CD4-positive, alpha-beta T cell treated with Interleukin-1 beta for 1 hour (primary cell): ENCODE results near the gene PLBD2.

ENCODE experiments used
- DNase-seq, 2 donors: peaks; one replicate each; pipeline ENCODE4 v3.0.0-alpha.2; 2020 to 2022

The PLBD2 gene, protein sequence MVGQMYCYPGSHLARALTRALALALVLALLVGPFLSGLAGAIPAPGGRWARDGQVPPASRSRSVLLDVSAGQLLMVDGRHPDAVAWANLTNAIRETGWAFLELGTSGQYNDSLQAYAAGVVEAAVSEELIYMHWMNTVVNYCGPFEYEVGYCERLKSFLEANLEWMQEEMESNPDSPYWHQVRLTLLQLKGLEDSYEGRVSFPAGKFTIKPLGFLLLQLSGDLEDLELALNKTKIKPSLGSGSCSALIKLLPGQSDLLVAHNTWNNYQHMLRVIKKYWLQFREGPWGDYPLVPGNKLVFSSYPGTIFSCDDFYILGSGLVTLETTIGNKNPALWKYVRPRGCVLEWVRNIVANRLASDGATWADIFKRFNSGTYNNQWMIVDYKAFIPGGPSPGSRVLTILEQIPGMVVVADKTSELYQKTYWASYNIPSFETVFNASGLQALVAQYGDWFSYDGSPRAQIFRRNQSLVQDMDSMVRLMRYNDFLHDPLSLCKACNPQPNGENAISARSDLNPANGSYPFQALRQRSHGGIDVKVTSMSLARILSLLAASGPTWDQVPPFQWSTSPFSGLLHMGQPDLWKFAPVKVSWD

GRCh38 chr12:113358381-113359132 is at the start of gene PLBD2:
PLBD2 (plus strand) TSS chr12:113358587; CDS start chr12:113358601, 14 bp downstream.
- peak; percentile 96 for DNase-seq

DNA sequence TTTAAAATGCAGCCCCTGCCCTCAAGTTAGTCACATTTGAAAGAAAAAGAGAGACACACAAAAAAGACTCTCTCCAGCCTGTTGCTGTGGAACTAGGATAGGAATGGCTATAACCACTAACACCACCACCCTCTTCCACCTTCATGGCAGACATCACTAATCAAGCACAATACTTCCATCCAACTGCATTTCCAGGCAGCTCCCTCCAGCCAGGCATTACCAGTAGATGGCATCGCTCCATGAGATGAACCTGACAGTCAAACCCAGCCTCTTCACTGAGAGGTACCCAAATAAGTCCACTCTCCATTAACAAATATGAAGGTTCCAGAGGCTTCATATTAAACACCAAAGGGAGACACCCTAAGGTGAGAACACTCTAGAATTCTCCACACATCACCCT is 47.9 kb upstream of the PLBD2 start:
- no peak for DNase-seq

GRCh38 chr12:113314121-113314529 is 44.3 kb upstream of the PLBD2 start:
- no peak for DNase-seq

- no peak for DNase-seq
Measured at GRCh38 chr12:113315358-113315757, 43.0 kb upstream of the PLBD2 start.

- DNase-seq, result no peak
Measured at GRCh38 chr12:113316155-113316554, 42.2 kb upstream of the PLBD2 start.

- no peak for DNase-seq
Measured at GRCh38 chr12:113317122-113317521, 41.3 kb upstream of the PLBD2 start.

DNA sequence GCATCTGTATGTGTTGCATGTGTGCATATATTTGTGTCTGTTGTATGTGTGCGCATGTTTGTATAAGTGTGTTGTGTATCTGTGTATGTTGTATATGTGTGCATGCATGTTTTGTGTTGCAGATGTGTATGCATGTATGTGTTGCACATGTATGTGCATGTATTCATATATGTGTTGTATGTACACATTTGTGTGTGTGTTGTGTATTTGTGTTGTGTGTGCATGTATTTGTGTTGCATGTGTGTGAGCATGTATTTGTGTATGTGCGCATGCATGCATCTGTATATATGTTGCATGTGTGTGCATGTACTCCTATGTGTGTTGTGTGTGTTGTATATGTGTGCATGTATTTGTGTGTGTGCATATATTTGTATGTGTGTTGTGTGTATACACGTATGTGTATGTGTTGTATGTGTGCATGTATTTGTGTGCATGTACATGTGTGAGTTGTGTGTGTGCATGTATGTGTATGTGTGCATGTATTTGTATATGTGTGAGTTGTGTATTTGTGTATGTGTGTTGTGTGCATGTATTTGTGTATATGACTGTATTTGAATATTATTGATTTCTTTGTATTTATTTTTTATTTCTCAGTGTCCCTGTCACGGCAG is 40.2 kb upstream of the PLBD2 start:
- DNase-seq, result no peak

DNA sequence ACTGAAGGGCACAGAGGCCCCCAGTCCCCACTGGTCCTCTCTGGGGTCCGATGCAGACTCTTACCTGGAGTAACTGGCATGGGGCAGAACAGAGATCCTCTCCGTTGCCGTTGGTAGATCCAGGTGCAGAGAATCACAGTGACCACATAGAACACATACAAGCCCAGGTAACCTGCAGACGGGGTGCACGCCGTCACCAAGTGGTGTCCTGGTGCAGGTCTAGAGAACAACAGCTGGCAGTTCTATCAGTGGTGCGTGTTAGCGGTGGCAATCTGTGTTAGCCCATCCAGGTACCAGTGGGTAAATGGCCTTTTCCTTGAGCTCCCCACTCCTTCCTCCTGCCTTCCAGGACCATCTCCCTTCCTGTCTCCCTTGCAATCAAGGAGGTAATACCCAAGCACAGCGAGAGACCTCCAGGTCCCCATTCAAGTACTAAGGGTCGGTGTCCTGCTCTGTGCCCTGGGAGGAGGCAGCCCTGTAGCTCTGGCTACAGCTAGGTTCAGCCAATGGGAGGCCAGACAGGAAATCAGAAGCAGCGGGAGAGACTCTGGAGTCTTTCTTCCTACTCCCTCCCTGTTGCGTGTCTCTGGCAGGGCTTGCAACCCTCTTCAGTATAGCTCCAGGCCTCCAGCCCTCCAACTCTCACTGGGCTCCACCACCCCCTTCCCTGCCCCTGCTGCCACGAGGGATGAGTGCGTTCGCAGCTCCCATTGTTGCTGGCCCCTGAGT is 39.3 kb upstream of the PLBD2 start:
- DNase-seq, result no peak

DNA sequence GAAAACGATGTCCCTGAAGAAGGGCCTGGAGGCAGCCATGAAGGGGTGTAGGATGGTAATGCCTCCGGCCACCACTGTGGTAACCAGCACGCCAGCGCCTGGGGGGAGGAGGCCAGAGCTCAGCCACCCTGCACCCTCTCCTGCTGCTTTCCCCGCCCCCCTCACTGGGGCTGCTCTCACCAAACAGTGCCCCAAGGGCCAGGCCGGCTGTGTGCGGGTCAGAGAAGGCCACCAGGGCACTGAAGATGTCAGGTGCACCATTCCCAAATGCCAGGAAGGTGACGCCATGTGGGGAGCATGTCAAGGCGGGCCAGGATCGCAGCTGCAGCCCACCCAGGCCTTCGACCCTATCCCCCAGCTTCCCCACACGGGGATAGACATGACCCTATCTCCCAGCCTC is 38.0 kb upstream of the PLBD2 start:
- no peak for DNase-seq

GRCh38 chr12:113322343-113322742 is 36.0 kb upstream of the PLBD2 start:
- peak in 1 of 2 donors; percentile 29 for DNase-seq

DNA sequence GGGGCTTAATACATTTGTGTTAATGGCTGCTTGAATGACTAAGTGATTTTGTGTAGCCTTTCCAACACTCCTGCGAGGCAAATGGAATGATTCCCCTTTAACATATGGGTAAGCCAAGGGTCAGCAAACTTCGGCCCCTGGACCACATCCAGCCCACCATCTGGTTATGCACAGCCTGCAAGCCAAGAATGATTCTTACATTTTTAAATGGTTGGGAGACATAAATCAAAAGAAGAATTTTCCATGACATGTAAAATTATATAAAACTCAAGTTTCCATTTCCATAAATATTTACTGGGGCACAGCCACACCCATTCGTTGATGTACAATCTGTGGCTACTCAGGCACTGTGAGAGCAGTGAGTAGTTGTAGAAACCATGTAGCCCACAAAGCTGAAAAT is 32.5 kb upstream of the PLBD2 start:
- DNase-seq, result no peak

GRCh38 chr12:113326775-113327395 is 31.5 kb upstream of the PLBD2 start:
- no peak for DNase-seq

DNA sequence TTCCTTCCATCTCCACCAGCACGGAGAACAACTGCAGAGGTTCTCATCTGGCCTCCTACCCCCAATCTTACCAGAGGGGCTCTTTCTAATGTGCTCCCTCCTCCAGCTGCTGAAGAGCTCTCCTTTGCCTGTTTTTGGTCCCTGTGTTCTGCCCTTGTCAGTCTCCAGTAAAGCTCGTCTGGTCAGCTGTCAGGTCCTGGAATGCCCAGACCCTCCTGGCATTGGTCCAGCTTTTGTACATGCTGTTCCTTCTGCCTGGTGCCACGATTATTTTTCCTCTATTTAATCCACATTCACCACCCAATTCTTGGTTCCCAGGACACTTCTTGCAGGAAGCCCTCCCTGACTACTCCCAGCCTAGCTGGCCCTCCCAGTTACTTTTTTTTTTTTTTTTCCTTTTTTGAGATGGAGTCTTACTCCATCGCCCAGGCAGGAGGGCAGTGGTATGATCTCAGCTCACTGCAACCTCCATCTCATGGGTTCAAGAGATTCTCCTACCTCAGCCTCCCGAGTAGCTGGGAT is 30.0 kb upstream of the PLBD2 start:
- no peak for DNase-seq

DNA sequence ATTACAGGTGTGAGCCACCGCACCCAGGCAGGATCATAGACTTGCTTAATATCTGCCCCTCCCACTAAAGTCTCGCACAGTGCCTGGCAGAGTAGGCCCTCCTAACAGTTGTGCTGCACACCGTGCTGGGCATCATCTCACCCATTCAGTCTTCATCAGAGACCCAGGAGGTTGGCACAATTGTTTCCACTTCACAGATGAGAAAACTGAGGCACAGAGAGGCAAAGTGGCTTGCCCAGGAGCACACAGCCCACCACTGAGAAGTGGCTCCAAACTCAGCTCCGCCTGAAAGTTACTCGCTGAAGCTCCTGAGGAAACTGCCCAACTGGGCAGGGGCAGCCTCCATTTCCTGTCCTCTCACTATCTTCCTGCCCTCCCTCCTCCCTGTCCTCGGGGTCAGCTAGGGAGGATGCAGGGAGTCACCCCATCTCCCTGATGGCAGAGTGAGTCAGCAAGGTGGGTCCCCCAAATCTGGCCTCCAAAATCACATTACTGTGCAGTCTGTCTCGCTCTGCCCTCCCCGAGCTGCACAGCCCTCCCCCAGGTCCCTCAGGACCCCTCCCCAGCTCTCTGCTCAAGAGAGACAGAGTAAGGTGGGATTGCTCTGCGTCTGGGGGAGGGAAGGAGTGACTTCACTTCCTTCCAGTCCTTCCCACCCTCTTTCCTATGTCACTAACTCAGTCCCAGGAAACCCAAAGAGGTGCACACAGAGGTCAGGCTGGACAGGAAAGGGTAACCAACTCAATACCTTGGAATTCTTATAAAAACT is 29.2 kb upstream of the PLBD2 start:
- DNase-seq, result no peak

- no peak for DNase-seq
Measured at GRCh38 chr12:113329791-113330417, 28.5 kb upstream of the PLBD2 start.

- no peak for DNase-seq
Measured at GRCh38 chr12:113330505-113330904, 27.9 kb upstream of the PLBD2 start.

GRCh38 chr12:113332688-113333417 is 25.5 kb upstream of the PLBD2 start:
- DNase-seq, result no peak

- no peak for DNase-seq
Measured at GRCh38 chr12:113333418-113333750, 25.0 kb upstream of the PLBD2 start.

GRCh38 chr12:113333877-113334785 is 24.3 kb upstream of the PLBD2 start:
- peak; percentile 26 to 31 for DNase-seq
